ENCODE results near the gene PTPRQ. TPM values are rescaled to one million over a fixed set of nuclear protein-coding genes. Genes with fewer than 3 reads are reported as not detected.

The PTPRQ gene
- total RNA-seq, 1 donor from 2014 or later: not detected

DNA sequence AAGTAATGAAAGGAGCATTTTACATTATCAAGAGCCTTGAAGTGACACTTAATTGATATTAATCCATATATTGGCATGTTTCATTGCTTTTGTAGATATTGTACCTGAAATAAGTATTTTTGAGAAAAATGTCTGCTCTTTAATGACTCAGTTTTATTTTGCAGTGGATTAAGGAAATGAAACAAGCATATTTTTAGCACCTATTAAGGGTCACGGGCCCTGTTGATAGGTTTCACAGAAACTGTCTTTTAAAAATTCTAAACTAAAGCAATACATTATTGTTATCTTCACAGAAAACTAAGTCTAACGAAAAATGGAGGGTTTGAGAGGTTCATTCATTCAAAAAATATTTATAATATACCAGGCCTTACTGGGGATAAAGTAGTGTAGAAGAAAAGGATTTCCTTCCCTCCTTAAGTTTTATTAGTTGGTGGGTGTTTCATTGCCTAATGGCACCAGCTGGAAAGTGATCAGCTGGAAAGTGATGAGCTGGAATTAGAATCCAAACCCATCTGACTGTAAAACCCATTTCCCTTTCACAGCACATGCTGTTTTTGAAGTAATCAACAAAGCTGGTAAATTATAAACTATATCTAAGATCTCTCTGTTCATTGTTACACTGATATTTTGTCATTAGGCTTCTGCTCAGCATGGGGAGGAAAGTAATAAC is 54.2 kb downstream of the PTPRQ start:
- DNase-seq (ENCODE audit: low read depth) (no peak), FAIRE-seq (no peak)
- H3K36me3 ChIP-seq (ENCODE audit: control insufficient read depth, insufficient read depth, low read length): no peaks in the 10 kb centered on the region
- no peak overlapping the region for H3K4me3 ChIP-seq (ENCODE audit: low read depth, low read length)
- no peaks in the 10 kb centered on the region for H3K27me3 ChIP-seq (ENCODE audit: control insufficient read depth, insufficient read depth, low read length)
- TF ChIP-seq, protein P1, sequence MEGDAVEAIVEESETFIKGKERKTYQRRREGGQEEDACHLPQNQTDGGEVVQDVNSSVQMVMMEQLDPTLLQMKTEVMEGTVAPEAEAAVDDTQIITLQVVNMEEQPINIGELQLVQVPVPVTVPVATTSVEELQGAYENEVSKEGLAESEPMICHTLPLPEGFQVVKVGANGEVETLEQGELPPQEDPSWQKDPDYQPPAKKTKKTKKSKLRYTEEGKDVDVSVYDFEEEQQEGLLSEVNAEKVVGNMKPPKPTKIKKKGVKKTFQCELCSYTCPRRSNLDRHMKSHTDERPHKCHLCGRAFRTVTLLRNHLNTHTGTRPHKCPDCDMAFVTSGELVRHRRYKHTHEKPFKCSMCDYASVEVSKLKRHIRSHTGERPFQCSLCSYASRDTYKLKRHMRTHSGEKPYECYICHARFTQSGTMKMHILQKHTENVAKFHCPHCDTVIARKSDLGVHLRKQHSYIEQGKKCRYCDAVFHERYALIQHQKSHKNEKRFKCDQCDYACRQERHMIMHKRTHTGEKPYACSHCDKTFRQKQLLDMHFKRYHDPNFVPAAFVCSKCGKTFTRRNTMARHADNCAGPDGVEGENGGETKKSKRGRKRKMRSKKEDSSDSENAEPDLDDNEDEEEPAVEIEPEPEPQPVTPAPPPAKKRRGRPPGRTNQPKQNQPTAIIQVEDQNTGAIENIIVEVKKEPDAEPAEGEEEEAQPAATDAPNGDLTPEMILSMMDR (IDR thresholded peaks at IDR 0.05; ENCODE audit: insufficient read depth, low read length, severe bottlenecking): no peak

DNA sequence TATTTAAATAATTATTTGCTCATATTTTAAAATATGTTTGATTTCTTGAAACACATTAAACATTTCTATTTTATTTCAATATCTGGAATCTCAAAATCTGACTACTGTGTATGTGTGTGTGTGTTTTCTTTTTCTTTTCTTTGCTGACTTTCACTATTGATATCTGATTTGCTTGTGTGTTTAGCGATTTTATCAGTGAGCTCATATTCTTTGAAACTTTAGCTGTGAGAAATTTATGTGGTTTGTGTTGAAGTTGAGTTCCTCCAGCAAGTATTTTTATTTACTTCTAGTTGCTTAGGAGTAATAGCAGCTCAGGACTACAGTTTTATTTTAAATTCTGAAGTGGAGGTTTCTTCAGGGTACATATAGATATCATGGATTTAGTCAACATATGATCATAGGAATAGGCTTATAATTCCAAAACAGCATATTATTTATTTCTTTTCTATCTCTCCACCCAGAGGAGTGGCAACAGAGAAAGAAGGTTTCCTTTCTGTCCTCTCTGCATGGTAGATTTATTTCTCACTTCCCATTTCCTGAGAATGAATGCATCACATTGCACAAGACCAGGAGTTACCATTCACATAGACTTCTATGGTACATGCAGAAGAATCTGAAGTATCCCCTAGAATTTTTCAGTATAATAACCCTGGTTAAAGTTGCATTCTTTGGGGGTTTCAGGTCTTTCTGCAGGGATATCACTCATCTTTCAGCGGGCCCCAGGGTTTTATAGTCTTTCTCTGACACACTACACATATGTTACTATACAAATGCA is 60.5 kb downstream of the PTPRQ start:
- peak; percentile 4 for DNase-seq (ENCODE audit: low read depth)
- H3K4me3 ChIP-seq (ENCODE audit: low read depth, low read length): no peak overlapping the region
- no peaks in the 10 kb centered on the region for H3K27me3 ChIP-seq (ENCODE audit: control insufficient read depth, insufficient read depth, low read length)
- TF ChIP-seq, protein P1 (IDR thresholded peaks at IDR 0.05; ENCODE audit: insufficient read depth, low read length, severe bottlenecking): no peak
- no peak for FAIRE-seq
- H3K36me3 ChIP-seq (ENCODE audit: control insufficient read depth, insufficient read depth, low read length): no peaks in the 10 kb centered on the region

DNA sequence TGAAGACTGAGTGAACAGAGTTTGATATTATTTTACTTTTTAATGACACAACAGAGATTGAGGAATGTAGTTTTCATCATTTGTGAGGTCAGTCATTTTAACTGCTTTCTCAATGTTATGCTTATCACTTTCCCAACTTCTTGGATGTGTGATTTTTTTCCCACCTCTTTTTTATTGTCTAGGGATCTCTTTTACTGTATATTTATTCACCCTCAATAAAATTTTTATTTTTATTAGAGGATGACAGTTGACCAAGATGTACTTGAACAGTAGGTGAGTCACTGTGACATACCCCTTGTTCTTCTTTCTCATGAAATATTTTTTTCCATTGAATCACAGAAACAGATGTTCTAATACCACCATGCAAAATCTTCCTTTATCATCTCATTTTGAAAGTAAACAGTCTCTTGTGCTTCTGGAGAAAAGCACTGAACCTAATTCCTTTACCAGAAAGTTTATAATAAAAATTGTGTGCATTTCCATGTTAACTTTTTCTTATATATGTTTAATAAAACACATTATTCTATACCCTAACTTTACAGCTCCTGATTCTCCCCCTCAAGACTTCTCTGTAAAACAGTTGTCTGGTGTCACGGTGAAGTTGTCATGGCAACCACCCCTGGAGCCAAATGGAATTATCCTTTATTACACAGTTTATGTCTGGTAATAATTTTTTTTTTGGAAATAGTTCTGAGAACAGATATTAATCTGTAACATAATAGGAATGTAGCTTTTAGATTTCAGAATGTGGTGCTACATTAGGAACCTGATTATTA is 65.9 kb downstream of the PTPRQ start:
- DNase-seq (ENCODE audit: low read depth) (no peak), FAIRE-seq (no peak)
- TF ChIP-seq, protein P1 (IDR thresholded peaks at IDR 0.05; ENCODE audit: insufficient read depth, low read length, severe bottlenecking): no peak
- Histone ChIP-seq H3K4me3 (ENCODE audit: low read depth, low read length) (no peak overlapping the region), H3K27me3 (ENCODE audit: control insufficient read depth, insufficient read depth, low read length) (no peaks in the 10 kb centered on the region), H3K36me3 (ENCODE audit: control insufficient read depth, insufficient read depth, low read length) (no peaks in the 10 kb centered on the region)

DNA sequence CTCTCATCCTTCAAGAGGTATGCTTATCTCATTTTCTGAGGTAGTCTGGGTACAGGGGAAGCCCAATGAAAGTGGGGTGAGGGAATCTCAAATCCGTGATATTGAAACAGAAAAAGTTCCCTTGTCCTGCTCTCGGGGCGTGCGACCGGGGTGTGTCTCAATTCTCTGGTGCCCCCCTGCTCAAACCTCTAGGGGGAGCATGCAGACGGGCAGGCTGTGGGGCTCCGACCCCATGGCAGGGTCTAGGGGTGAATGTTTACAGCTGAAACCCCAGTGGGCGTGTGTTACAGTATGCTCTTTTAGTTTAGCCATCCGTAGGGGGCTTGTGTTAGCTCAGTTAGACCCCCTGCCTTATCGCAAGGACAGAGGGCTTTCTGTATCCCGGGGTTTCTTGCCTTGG is 68.7 kb downstream of the PTPRQ start:
- DNase-seq (ENCODE audit: low read depth) (no peak), FAIRE-seq (no peak)
- H3K4me3 ChIP-seq (ENCODE audit: low read depth, low read length): no peak overlapping the region
- no peaks in the 10 kb centered on the region for H3K36me3 ChIP-seq (ENCODE audit: control insufficient read depth, insufficient read depth, low read length)
- H3K27me3 ChIP-seq (ENCODE audit: control insufficient read depth, insufficient read depth, low read length): no peaks in the 10 kb centered on the region
- TF ChIP-seq, protein P1 (IDR thresholded peaks at IDR 0.05; ENCODE audit: insufficient read depth, low read length, severe bottlenecking): no peak

DNA sequence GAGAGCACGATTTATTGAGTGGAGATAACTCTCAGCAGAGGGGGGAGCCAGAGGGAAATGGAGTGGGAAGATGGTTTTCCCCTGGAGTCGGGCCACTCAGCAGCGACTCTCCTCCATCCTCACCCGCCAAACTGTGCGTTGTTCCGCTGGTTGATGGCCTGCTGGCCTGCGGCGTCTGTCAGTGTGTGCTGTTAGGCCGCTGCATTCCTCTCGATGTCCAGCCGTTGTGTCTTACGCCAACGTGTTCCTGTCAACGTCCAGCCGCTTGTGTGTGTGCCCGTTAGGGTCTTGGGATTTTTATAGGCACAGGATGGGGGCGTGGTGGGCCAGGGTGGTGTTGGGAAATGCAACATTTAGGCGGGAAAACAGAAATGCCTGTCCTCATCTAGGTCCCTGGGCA is 69.2 kb downstream of the PTPRQ start:
- Histone ChIP-seq H3K27me3 (ENCODE audit: control insufficient read depth, insufficient read depth, low read length) (no peaks in the 10 kb centered on the region), H3K36me3 (ENCODE audit: control insufficient read depth, insufficient read depth, low read length) (no peaks in the 10 kb centered on the region), H3K4me3 (ENCODE audit: low read depth, low read length) (no peak overlapping the region)
- DNase-seq (ENCODE audit: low read depth): no peak
- FAIRE-seq: no peak
- TF ChIP-seq, protein P1 (IDR thresholded peaks at IDR 0.05; ENCODE audit: insufficient read depth, low read length, severe bottlenecking): no peak
